Lung (tissue), 12 donors: Measurements from ENCODE around the gene RNPEPL1. TPM values are rescaled to one million over a fixed set of nuclear protein-coding genes. Genes with fewer than 3 reads are reported as not detected.

Experiments used
- ATAC-seq: fragments of 200-7000 bp; cut with Tn5 transposase; one replicate; pipeline ENCODE4 v1.9.1; 2020; ENCODE audit warnings: moderate number of reproducible peaks; ENCODE audit not compliant: insufficient read depth, low FRiP score
- DNase-seq, 3 donors: peaks; one replicate each; pipeline ENCODE4 v3.0.0-alpha.2; 2013 to 2017
- H3K27ac ChIP-seq, 2 donors: one replicate each; pipeline ENCODE4 v1.5.1; 2013; ENCODE audit warnings: mild to moderate bottlenecking in 2 of 2, moderate library complexity in 2 of 2, control low read depth in 1 of 2, inconsistent platforms in 1 of 2, low read depth in 1 of 2, low read length in 1 of 2
- H3K27me3 ChIP-seq, 3 donors: one replicate each; pipeline ENCODE4 v1.5.1; 2013; ENCODE audit warnings: low read length in 2 of 3; ENCODE audit not compliant: control insufficient read depth in 3 of 3, insufficient read depth in 3 of 3
- H3K36me3 ChIP-seq, 4 donors: one replicate each; pipeline ENCODE4 v1.5.1; 2013; ENCODE audit warnings: low read length in 4 of 4, mild to moderate bottlenecking in 1 of 4, moderate library complexity in 1 of 4; ENCODE audit not compliant: control insufficient read depth in 4 of 4, insufficient read depth in 4 of 4
- H3K4me1 ChIP-seq, 5 donors: one replicate each; pipeline ENCODE4 v1.5.1; 2013; ENCODE audit warnings: low read length in 5 of 5, mild to moderate bottlenecking in 2 of 5, moderate library complexity in 1 of 5; ENCODE audit not compliant: control insufficient read depth in 5 of 5, insufficient read depth in 5 of 5
- H3K4me3 ChIP-seq: one replicate; pipeline ENCODE4 v1.5.1; 2013; ENCODE audit warnings: mild to moderate bottlenecking, control low read depth, moderate library complexity
- H3K9ac ChIP-seq, 2 donors: one replicate each; pipeline ENCODE4 v1.5.1; 2013; ENCODE audit warnings: low read length in 2 of 2, control low read depth in 1 of 2; ENCODE audit not compliant: insufficient read depth in 1 of 2
- H3K9me3 ChIP-seq, 4 donors: one replicate each; pipeline ENCODE4 v1.5.1; 2013; ENCODE audit warnings: low read length in 3 of 4, mild to moderate bottlenecking in 1 of 4, moderate library complexity in 1 of 4; ENCODE audit not compliant: control insufficient read depth in 4 of 4, insufficient read depth in 3 of 4
- CTCF ChIP-seq: IDR thresholded peaks from 2 replicates; pipeline ENCODE4 v1.5.1; 2012; ENCODE audit warnings: mild to moderate bottlenecking; ENCODE audit errors: control extremely low read depth, extremely low read depth
- WGBS, 2 donors: extraction: QIAGEN DNeasy Blood & Tissue Kit; methylation state at CpG; one replicate each; pipeline ENCODE4 v1.1.7; 2013; 5-methylcytosine and 5-hydroxymethylcytosine counted together
- polyA plus RNA-seq, 2 donors: library from polyadenylated mRNA; stranded (reverse); fragments of 200-250 nt; gene quantifications; one replicate each; pipeline ENCODE4 v1.2.1, GENCODE V29; 2013
- total RNA-seq, 2 donors: library from RNA; depleted of rRNA in 1 of 2; stranded (reverse); fragments of >200 nt in 1 of 2; gene quantifications; one replicate each; pipeline ENCODE4 v1.2.1, GENCODE V29; 2014 to 2021
- donor health status: control.
- donor health status: control.
- donor health status: Bipolar disorder and iron deficiency.
- donor health status: healthy.
- donor health status: DM: yes; HTN: yes; CAD: no.

RNPEPL1 gene
- total and polyA plus RNA-seq, 4 donors: 24.5 to 235 (median 88.2) TPM

GRCh38 chr2:240601061-240601830, 33.0 kb downstream of the RNPEPL1 start:
- Histone ChIP-seq H3K4me3 (no peak overlapping the region), H3K9me3 (no peaks in the 10 kb centered on the region), H3K27me3 (no peaks in the 10 kb centered on the region), H3K9ac (no peak overlapping the region), H3K4me1 (peaks cover 0 to 9% (median 5%) of the 10 kb centered on the region in 5 donors), H3K27ac (no peak overlapping the region), H3K36me3 (peaks cover 0 to 30% (median 0%) of the 10 kb centered on the region in 4 donors)
- no peak for ATAC-seq
- 84 to 94% methylated on average over 20 of the region's 20 CpGs for WGBS, 2 donors
- no peak for TF ChIP-seq CTCF
- no peak for DNase-seq

- peaks cover 0 to 9% (median 5%) of the 10 kb centered on the region in 5 donors for H3K4me1 ChIP-seq
- H3K9me3 ChIP-seq: no peaks in the 10 kb centered on the region
- peaks cover 0 to 26% (median 0%) of the 10 kb centered on the region in 4 donors for H3K36me3 ChIP-seq
- DNase-seq (no peak), ATAC-seq (no peak)
- H3K27ac ChIP-seq: no peak overlapping the region
- 95 to 96% methylated on average over 11 of the region's 11 CpGs for WGBS, 2 donors
- no peak overlapping the region for H3K9ac ChIP-seq
- no peak overlapping the region for H3K4me3 ChIP-seq
- TF ChIP-seq CTCF: no peak
- no peaks in the 10 kb centered on the region for H3K27me3 ChIP-seq
Measured at GRCh38 chr2:240601831-240602160, 33.5 kb downstream of the RNPEPL1 start.

GRCh38 chr2:240602266-240603050, 34.2 kb downstream of the RNPEPL1 start:
- Histone ChIP-seq H3K9ac (no peak overlapping the region), H3K9me3 (no peaks in the 10 kb centered on the region), H3K4me1 (peaks cover 0 to 9% (median 5%) of the 10 kb centered on the region in 5 donors), H3K27me3 (no peaks in the 10 kb centered on the region), H3K4me3 (no peak overlapping the region), H3K36me3 (peaks cover 0 to 22% (median 0%) of the 10 kb centered on the region in 4 donors), H3K27ac (no peak overlapping the region)
- DNase-seq: no peak
- WGBS, 2 donors: 91 to 93% methylated on average over 30 to 32 of the region's 32 CpGs
- no peak for TF ChIP-seq CTCF
- no peak for ATAC-seq
